Vagina (tissue), 2 donors: ENCODE measurements around the gene MMP23B.

ENCODE experiments used
- POLR2A ChIP-seq, 2 donors: fragments of 450-650 bp; IDR thresholded peaks; one replicate each; pipeline ENCODE4 v1.6.1; 2017; ENCODE audit warnings: antibody characterized with exemption in 2 of 2, mild to moderate bottlenecking in 2 of 2, moderate library complexity in 2 of 2
- POLR2AphosphoS5 ChIP-seq, 2 donors: sonication (generic); formaldehyde crosslinking; IDR thresholded peaks; one replicate each; pipeline ENCODE4 v1.9.0; 2017; ENCODE audit warnings: antibody characterized with exemption in 2 of 2, mild to moderate bottlenecking in 2 of 2, low read depth in 1 of 2; ENCODE audit not compliant: insufficient read depth in 1 of 2
- TF ChIP-seq, protein P1 (sequence below), 3 experiments: fragments of 450-650 bp in 2 of 3; fragments of 200-600 bp in 1 of 3; sonication (generic) in 1 of 3; IDR thresholded peaks; one replicate each; pipeline ENCODE4 v1.5.1; 2017 to 2019; ENCODE audit warnings: antibody characterized with exemption in 3 of 3, mild to moderate bottlenecking in 2 of 3, moderate library complexity in 2 of 3

DNA sequence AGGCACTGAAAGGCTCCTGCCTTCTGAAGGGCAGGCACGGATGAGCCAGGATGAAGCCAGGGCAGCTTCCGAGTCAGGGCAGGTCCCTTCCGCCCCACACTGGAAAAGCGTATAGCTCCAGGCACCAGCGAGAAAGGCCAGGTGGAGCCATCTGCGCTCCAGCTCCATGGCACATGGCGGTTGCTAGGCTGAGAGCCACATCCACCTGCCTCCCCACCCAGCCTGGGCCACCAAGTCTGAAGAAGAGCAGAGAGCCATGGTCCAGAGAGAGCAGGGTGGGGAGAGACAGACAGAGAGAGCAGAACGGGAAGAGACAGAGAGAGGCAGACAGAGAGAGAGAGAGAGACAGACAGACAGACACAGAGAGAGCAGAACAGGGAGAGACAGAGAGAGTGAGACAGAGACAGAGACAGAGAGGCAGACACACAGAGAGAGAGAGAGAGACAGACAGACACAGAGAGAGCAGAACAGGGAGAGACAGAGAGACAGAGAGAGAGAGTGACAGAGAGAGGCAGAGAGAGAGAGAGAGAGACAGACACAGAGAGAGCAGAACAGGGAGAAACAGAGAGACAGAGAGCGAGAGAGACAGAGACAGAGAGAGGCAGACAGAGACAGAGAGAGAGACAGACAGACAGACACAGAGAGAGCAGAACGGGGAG is 37.2 kb upstream of the MMP23B start:
- TF ChIP-seq, protein P1, sequence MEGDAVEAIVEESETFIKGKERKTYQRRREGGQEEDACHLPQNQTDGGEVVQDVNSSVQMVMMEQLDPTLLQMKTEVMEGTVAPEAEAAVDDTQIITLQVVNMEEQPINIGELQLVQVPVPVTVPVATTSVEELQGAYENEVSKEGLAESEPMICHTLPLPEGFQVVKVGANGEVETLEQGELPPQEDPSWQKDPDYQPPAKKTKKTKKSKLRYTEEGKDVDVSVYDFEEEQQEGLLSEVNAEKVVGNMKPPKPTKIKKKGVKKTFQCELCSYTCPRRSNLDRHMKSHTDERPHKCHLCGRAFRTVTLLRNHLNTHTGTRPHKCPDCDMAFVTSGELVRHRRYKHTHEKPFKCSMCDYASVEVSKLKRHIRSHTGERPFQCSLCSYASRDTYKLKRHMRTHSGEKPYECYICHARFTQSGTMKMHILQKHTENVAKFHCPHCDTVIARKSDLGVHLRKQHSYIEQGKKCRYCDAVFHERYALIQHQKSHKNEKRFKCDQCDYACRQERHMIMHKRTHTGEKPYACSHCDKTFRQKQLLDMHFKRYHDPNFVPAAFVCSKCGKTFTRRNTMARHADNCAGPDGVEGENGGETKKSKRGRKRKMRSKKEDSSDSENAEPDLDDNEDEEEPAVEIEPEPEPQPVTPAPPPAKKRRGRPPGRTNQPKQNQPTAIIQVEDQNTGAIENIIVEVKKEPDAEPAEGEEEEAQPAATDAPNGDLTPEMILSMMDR (IDR thresholded peaks at IDR 0.05): no peak
- TF ChIP-seq POLR2A (IDR thresholded peaks at IDR 0.05) (no peak), POLR2AphosphoS5 (IDR thresholded peaks at IDR 0.05; ENCODE audit: insufficient read depth in 1 of 2, low read depth in 1 of 2) (no peak)
